ENCODE measurements around the gene EFCAB11.

EFCAB11 gene

DNA sequence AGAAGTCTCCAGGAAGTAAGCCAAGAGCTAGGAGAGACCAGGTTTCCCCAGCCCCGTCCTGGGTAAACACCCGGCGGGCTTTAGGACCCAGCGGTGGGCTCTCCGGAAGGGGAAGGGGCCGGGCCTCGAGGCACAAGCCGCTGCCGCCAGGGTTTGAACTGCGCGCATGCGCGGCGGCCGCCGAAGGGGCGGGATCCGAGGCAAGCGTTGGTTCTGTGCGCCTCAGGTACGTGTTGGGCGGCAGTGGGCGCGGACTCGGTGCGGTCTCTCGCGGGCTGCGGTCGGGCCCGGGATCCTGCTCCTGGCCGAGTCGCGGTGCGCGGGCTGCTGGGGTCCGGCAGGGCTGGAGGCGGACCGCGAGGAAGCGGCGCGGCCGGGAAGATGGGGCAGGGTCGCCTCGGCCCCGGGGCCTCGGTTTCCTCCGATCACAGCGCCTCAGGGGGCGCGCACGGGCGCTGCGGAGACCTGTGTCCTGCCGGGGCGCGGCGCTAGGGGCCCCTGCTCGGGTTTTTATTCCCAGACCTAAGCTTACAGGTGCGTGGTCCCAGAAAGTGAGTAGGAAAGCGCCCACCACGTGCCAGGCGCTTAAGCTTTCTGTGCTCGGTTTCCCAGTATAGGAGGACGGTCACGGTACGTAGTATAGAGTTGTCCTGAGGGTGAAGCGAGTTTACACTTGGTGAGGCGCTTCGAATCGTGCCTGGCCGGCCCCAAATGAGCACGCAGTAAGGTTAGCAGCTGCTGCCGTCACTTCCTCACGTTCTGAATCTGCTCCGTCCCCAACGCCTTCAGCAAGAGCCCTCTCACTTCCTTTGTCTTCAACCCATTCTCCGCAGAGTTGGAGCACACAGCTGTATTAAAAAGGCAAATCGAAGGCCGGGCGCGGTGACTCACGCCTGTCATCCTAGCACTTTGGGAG is 1.5 kb upstream of the EFCAB11 start, which contains the start of gene TDP1:
Gene TDP1, plus strand, starts transcription at position 183 of the 916 bp plus-strand sequence. CDS start 7,188 bp downstream, outside the sequence.
- peaks cover 19% of the 10 kb centered on the region for H4K20me1 ChIP-seq (ENCODE audit: insufficient read depth, low read length, poor library complexity, severe bottlenecking)
- H3K79me2 ChIP-seq (ENCODE audit: insufficient read depth, low read length): peaks cover 34% of the 10 kb centered on the region
- H3K36me3 ChIP-seq (ENCODE audit: insufficient read depth, low read length): 0 out of 2 replicates have a peak, but pooled peaks cover 2% of the 10 kb centered on the region
- peak within 1 kb of the TSS; percentile 94 for H3K4me2 ChIP-seq (ENCODE audit: low read depth, low read length, poor library complexity, severe bottlenecking)
- H3K4me3 ChIP-seq (ENCODE audit: low read length, poor library complexity, severe bottlenecking): peak within 1 kb of the TSS; percentile 81
- H3K9me3 ChIP-seq (ENCODE audit: insufficient read depth, low read depth, low read length): peaks cover 7% of the 10 kb centered on the region; the same call in 1 of the 2 replicates
- no peaks in the 10 kb centered on the region for H3K27me3 ChIP-seq (ENCODE audit: insufficient read depth, low read length, poor library complexity, severe bottlenecking)
- no peak for TF ChIP-seq EZH2phosphoT487 (IDR thresholded peaks at IDR 0.05; ENCODE audit: borderline replicate concordance)
- TF ChIP-seq, protein P1, sequence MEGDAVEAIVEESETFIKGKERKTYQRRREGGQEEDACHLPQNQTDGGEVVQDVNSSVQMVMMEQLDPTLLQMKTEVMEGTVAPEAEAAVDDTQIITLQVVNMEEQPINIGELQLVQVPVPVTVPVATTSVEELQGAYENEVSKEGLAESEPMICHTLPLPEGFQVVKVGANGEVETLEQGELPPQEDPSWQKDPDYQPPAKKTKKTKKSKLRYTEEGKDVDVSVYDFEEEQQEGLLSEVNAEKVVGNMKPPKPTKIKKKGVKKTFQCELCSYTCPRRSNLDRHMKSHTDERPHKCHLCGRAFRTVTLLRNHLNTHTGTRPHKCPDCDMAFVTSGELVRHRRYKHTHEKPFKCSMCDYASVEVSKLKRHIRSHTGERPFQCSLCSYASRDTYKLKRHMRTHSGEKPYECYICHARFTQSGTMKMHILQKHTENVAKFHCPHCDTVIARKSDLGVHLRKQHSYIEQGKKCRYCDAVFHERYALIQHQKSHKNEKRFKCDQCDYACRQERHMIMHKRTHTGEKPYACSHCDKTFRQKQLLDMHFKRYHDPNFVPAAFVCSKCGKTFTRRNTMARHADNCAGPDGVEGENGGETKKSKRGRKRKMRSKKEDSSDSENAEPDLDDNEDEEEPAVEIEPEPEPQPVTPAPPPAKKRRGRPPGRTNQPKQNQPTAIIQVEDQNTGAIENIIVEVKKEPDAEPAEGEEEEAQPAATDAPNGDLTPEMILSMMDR (conservative IDR thresholded peaks at IDR 0.05; ENCODE audit: low read length): peak; percentile 42
- no peaks in the 10 kb centered on the region for H3K9me2 ChIP-seq (replicated peaks; ENCODE audit: low read depth, low read length)
- peaks cover 14% of the 10 kb centered on the region for H3F3A ChIP-seq (ENCODE audit: low read depth)
- H3K4me1 ChIP-seq (ENCODE audit: insufficient read depth, low read length, poor library complexity, severe bottlenecking): peaks cover 47% of the 10 kb centered on the region
- H2AFZ ChIP-seq (ENCODE audit: low read length): peak within 1 kb of the TSS; percentile 97
- H3K9ac ChIP-seq (ENCODE audit: low read depth, low read length, poor library complexity, severe bottlenecking): peak within 1 kb of the TSS; percentile 82

DNA sequence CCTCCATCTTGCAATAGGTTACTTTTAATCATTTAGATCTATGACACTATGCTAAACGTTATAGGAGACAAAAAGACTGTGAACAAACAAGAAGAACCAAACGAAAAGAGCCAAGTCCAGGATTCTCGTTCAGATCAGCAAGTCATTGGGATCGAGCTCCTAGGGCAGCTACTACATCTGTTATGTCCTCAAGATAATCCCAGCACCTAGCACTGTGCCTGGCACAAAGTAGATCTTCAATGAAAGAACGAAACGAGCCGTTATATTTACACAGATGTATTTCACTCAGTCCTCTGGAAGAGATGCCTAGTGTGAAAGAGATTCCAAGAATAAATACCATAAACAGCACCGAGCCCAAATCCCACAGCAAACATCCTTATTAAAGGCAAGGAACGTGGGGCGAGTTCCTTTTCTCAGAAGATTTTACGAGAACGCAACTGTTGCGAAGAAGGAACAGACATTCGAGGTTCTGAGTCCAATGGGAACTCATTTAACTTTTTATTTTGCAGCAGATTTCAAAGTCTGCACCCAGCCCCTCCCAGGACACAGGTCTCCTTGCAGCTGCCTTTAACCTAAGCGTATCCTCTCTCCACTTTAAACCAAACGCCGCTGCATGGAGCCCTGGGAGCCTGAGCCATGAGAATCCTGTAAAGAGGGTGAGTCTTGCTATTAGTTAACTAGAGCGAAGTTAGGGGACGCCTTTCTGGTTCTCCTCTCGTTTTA is 653 bp upstream of the EFCAB11 start:
- H4K20me1 ChIP-seq (ENCODE audit: insufficient read depth, low read length, poor library complexity, severe bottlenecking): peaks cover 11% of the 10 kb centered on the region
- TF ChIP-seq, protein P1 (conservative IDR thresholded peaks at IDR 0.05; ENCODE audit: low read length): no peak
- TF ChIP-seq EZH2phosphoT487 (IDR thresholded peaks at IDR 0.05; ENCODE audit: borderline replicate concordance): no peak
- H3F3A ChIP-seq (ENCODE audit: low read depth): peaks cover 14% of the 10 kb centered on the region
- 0 out of 2 replicates have a peak, but pooled peaks cover 2% of the 10 kb centered on the region for H3K36me3 ChIP-seq (ENCODE audit: insufficient read depth, low read length)
- H3K9me2 ChIP-seq (replicated peaks; ENCODE audit: low read depth, low read length): no peaks in the 10 kb centered on the region
- peak overlapping the region; percentile 82 for H3K9ac ChIP-seq (ENCODE audit: low read depth, low read length, poor library complexity, severe bottlenecking)
- peaks cover 41% of the 10 kb centered on the region for H3K4me1 ChIP-seq (ENCODE audit: insufficient read depth, low read length, poor library complexity, severe bottlenecking)
- H3K27me3 ChIP-seq (ENCODE audit: insufficient read depth, low read length, poor library complexity, severe bottlenecking): no peaks in the 10 kb centered on the region
- H3K4me2 ChIP-seq (ENCODE audit: low read depth, low read length, poor library complexity, severe bottlenecking): peak overlapping the region; percentile 94
- H3K9me3 ChIP-seq (ENCODE audit: insufficient read depth, low read depth, low read length): peaks cover 7% of the 10 kb centered on the region; the same call in 1 of the 2 replicates
- peak overlapping the region; percentile 81 for H3K4me3 ChIP-seq (ENCODE audit: low read length, poor library complexity, severe bottlenecking)
- H2AFZ ChIP-seq (ENCODE audit: low read length): peak overlapping the region; percentile 97
- peaks cover 26% of the 10 kb centered on the region for H3K79me2 ChIP-seq (ENCODE audit: insufficient read depth, low read length)

DNA sequence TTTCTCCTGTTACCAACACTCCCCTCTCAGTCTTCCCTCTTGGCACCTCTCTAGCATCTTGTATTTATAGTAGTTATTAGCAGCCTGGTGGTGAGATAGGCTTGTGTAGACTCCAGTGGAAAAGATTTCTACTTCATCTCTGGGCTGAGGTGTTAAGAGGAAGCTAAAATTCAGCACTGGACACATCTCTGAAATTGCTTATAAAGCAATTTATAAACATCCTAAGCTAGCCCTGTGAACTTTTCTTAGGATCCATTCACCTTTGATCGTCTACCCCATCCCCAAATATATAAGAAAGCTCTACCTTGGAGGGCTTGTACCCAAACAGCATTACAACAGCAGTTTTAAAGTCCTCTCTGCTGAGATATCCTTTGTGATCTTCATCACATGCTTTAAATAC is 928 bp downstream of the EFCAB11 start:
- peaks cover 26% of the 10 kb centered on the region for H3K79me2 ChIP-seq (ENCODE audit: insufficient read depth, low read length)
- H3K36me3 ChIP-seq (ENCODE audit: insufficient read depth, low read length): 0 out of 2 replicates have a peak, but pooled peaks cover 2% of the 10 kb centered on the region
- peaks cover 30% of the 10 kb centered on the region for H3K4me1 ChIP-seq (ENCODE audit: insufficient read depth, low read length, poor library complexity, severe bottlenecking)
- H3K4me2 ChIP-seq (ENCODE audit: low read depth, low read length, poor library complexity, severe bottlenecking): peak overlapping the region; percentile 90
- peak overlapping the region; percentile 81 for H3K4me3 ChIP-seq (ENCODE audit: low read length, poor library complexity, severe bottlenecking)
- peaks cover 3% of the 10 kb centered on the region for H4K20me1 ChIP-seq (ENCODE audit: insufficient read depth, low read length, poor library complexity, severe bottlenecking)
- peaks cover 7% of the 10 kb centered on the region; the same call in 1 of the 2 replicates for H3K9me3 ChIP-seq (ENCODE audit: insufficient read depth, low read depth, low read length)
- H2AFZ ChIP-seq (ENCODE audit: low read length): no peak overlapping the region
- TF ChIP-seq, protein P1 (conservative IDR thresholded peaks at IDR 0.05; ENCODE audit: low read length): no peak
- H3K27me3 ChIP-seq (ENCODE audit: insufficient read depth, low read length, poor library complexity, severe bottlenecking): no peaks in the 10 kb centered on the region
- H3K9ac ChIP-seq (ENCODE audit: low read depth, low read length, poor library complexity, severe bottlenecking): peak overlapping the region; percentile 79
- H3K9me2 ChIP-seq (replicated peaks; ENCODE audit: low read depth, low read length): no peaks in the 10 kb centered on the region
- H3F3A ChIP-seq (ENCODE audit: low read depth): peaks cover 5% of the 10 kb centered on the region; the same call in 1 of the 2 replicates
